Fibroblast of the aortic adventitia (primary cell): ENCODE measurements around the gene SMYD1. TPM values are rescaled to one million over a fixed set of nuclear protein-coding genes. Genes with fewer than 3 reads are reported as not detected.

Experiments
- DNase-seq: peaks from one replicate; pipeline ENCODE4 v3.0.0-alpha.2; 2010; ENCODE audit warnings: low read depth
- H3K4me3 ChIP-seq: 2 replicates; pipeline ENCODE4 v1.5.1; 2011; ENCODE audit warnings: low read depth, mild to moderate bottlenecking, control low read depth, low read length, moderate library complexity
- CTCF ChIP-seq: IDR thresholded peaks from 2 replicates; pipeline ENCODE4 v1.5.1; 2011; ENCODE audit warnings: mild to moderate bottlenecking, low read length, control low read depth, inconsistent platforms; ENCODE audit not compliant: insufficient read depth
- small RNA-seq: library from RNA; depleted of rRNA; stranded (forward); fragments of <200 nt; gene quantifications from one replicate; pipeline ENCODE3, GENCODE V24; 2012
- total RNA-seq: library from RNA; depleted of rRNA; stranded (reverse); fragments of >200 nt; gene quantifications from 2 replicates; pipeline ENCODE4 v1.2.3, GENCODE V29; 2012; ENCODE audit warnings: low replicate concordance

Gene SMYD1
- total RNA-seq, 1 donor, result not detected

- TF ChIP-seq CTCF, result no peak
- DNase-seq, result no peak
- H3K4me3 ChIP-seq, result no peak overlapping the region
Observed at GRCh38 chr2:88160517-88160916, 92.9 kb downstream of the SMYD1 start.

GRCh38 chr2:88161446-88162244, 94.0 kb downstream of the SMYD1 start:
- TF ChIP-seq CTCF, result no peak
- H3K4me3 ChIP-seq, result no peak overlapping the region
- DNase-seq, result no peak

Small RNA genes within 50 kb of the gene (small RNA-seq; reads per million reads assigned to genes)
- not detected for gene MIR4780

Other genes starting within 250 kb of the SMYD1 start
- gene RGPD2, start 242.0 kb upstream of the SMYD1 start, total RNA-seq, result 1.4 TPM in 1 of 2 replicates, not detected in the other
- gene RNU2-63P, start 51.3 kb upstream of the SMYD1 start, total RNA-seq, result not detected in 2 replicates
- 15.1 and 43.2 TPM in 2 replicates for gene KRCC1, start 12.0 kb upstream of the SMYD1 start, total RNA-seq
- not detected in 2 replicates for gene FABP1, start 60.2 kb downstream of the SMYD1 start, total RNA-seq
- gene THNSL2, start 102.5 kb downstream of the SMYD1 start, total RNA-seq, result 2.8 and 11.4 TPM in 2 replicates